K562 (cell line): ENCODE data around the gene MEX3A. TPM values are rescaled to one million over a fixed set of nuclear protein-coding genes. Genes with fewer than 3 reads are reported as not detected.
A peak's percentile ranks its signal among the peaks of the same experiment; 100 is the strongest.

Source experiments
- ARHGAP35 ChIP-seq: fragments of 450-650 bp; IDR thresholded peaks from 2 replicates; pipeline ENCODE4 v1.6.1; 2018; ENCODE audit not compliant: partially characterized antibody
- ARNT ChIP-seq, 2 experiments: fragments of 450-650 bp; IDR thresholded peaks; 2 replicates each; pipeline ENCODE4 v1.6.1; 2016; ENCODE audit warnings: mild to moderate bottlenecking in 1 of 2
- DIDO1 ChIP-seq: fragments of 450-650 bp; IDR thresholded peaks from 2 replicates; pipeline ENCODE4 v1.6.1; 2016; ENCODE audit warnings: low read depth, missing biosample characterization, missing genetic modification characterization
- E2F4 ChIP-seq: sonication (generic); formaldehyde crosslinking; IDR thresholded peaks from 2 replicates; pipeline ENCODE4 v1.8.0; 2022; ENCODE audit warnings: mild to moderate bottlenecking, low read depth, missing genetic modification reagents
- ELF2 ChIP-seq: fragments of 250-450 bp; sonication (Bioruptor Pico); IDR thresholded peaks from 2 replicates; pipeline ENCODE4 v1.5.0; 2021; ENCODE audit warnings: mild to moderate bottlenecking
- ETV1 ChIP-seq: fragments of 450-650 bp; conservative IDR thresholded peaks from 2 replicates; pipeline ENCODE4 v1.6.1; 2016; ENCODE audit warnings: missing genetic modification characterization, control low read depth, low read depth, missing compliant biosample characterization
- FOXJ3 ChIP-seq: sonication (generic); formaldehyde crosslinking; IDR thresholded peaks from 2 replicates; pipeline ENCODE4 v1.4.0; 2020; ENCODE audit warnings: mild to moderate bottlenecking, missing genetic modification reagents
- FOXK1 ChIP-seq: sonication (generic); formaldehyde crosslinking; IDR thresholded peaks from 2 replicates; pipeline ENCODE4 v1.8.0; 2022; ENCODE audit warnings: missing genetic modification reagents, mild to moderate bottlenecking, borderline replicate concordance
- GATA2 ChIP-seq: sonication (generic); formaldehyde crosslinking; IDR thresholded peaks from 2 replicates; pipeline ENCODE4 v1.4.0; 2020; ENCODE audit warnings: mild to moderate bottlenecking, missing genetic modification reagents
- JUND ChIP-seq, 2 experiments: IDR thresholded peaks; 2 replicates in 1 of 2; 3 replicates in 1 of 2; pipeline ENCODE4 v1.6.1; 2011; ENCODE audit warnings: borderline replicate concordance in 2 of 2, low read depth in 2 of 2, low read length in 2 of 2, improper control_type of control experiment in 1 of 2, missing biosample characterization in 1 of 2, missing genetic modification characterization in 1 of 2, missing genetic modification reagents in 1 of 2
- KDM4B ChIP-seq, 2 experiments: fragments of 450-650 bp in 1 of 2; sonication (generic) in 1 of 2; IDR thresholded peaks; 2 replicates each; pipeline ENCODE4 v1.6.1; 2016 to 2017; ENCODE audit warnings: borderline replicate concordance in 2 of 2, antibody characterized with exemption in 1 of 2, low read depth in 1 of 2, mild to moderate bottlenecking in 1 of 2
- KLF10 ChIP-seq: fragments of 250-450 bp; sonication (Bioruptor Pico); IDR thresholded peaks from 2 replicates; pipeline ENCODE4 v1.6.1; 2021; ENCODE audit warnings: matching md5 sums
- L3MBTL2 ChIP-seq: fragments of 450-650 bp; IDR thresholded peaks from 2 replicates; pipeline ENCODE4 v1.6.1; 2016; ENCODE audit warnings: mild to moderate bottlenecking, moderate library complexity
- MCM5 ChIP-seq: fragments of 450-650 bp; IDR thresholded peaks from 2 replicates; pipeline ENCODE4 v1.6.1; 2016; ENCODE audit warnings: low read depth
- PHTF2 ChIP-seq: fragments of 250-450 bp; sonication (Bioruptor Pico); IDR thresholded peaks from 2 replicates; pipeline ENCODE4 v1.5.0; 2021; ENCODE audit warnings: mild to moderate bottlenecking
- POLR2H ChIP-seq: IDR thresholded peaks from 2 replicates; pipeline ENCODE4 v1.6.1; 2016; ENCODE audit warnings: missing genetic modification characterization, low read depth, mild to moderate bottlenecking, control low read depth, missing compliant biosample characterization, moderate library complexity
- SP1 ChIP-seq: sonication (generic); formaldehyde crosslinking; IDR thresholded peaks from 2 replicates; pipeline ENCODE4 v1.8.1; 2022; ENCODE audit warnings: mild to moderate bottlenecking, missing genetic modification reagents
- SREBF1 ChIP-seq: fragments of 150-350 bp; IDR thresholded peaks from 2 replicates; pipeline ENCODE4 v1.6.1; 2014; ENCODE audit warnings: antibody characterized with exemption, low read depth, low read length, borderline replicate concordance
- TAL1 ChIP-seq: fragments of 450-650 bp; IDR thresholded peaks from 2 replicates; pipeline ENCODE4 v1.6.1; 2016; ENCODE audit warnings: mild to moderate bottlenecking
- TEAD2 ChIP-seq: fragments of 450-650 bp; IDR thresholded peaks from 2 replicates; pipeline ENCODE4 v1.6.1; 2016; ENCODE audit warnings: missing genetic modification characterization, control low read depth, missing compliant biosample characterization
- ZFP91 ChIP-seq: sonication (generic); formaldehyde crosslinking; IDR thresholded peaks from 2 replicates; pipeline ENCODE4 v1.8.0; 2022; ENCODE audit warnings: mild to moderate bottlenecking, missing genetic modification reagents
- ZFX ChIP-seq: sonication (generic); formaldehyde crosslinking; IDR thresholded peaks from 2 replicates; pipeline ENCODE4 v1.8.0; 2022; ENCODE audit warnings: mild to moderate bottlenecking, missing genetic modification reagents, moderate library complexity
- ZSCAN29 ChIP-seq: fragments of 450-650 bp; IDR thresholded peaks from 2 replicates; pipeline ENCODE4 v1.6.1; 2017
- polyA plus RNA-seq, 8 experiments: library from polyadenylated mRNA; depleted of rRNA in 4 of 8; stranded (reverse) in 5 of 8; unstranded in 3 of 8; fragments of >200 nt; fragmentation: Nextera tagmentation in 2 of 8; fragmentation: Illumina TruSeq in 1 of 8; extraction: Ambion mirVana in 2 of 8; extraction: Trizol in 1 of 8; gene quantifications; 2 replicates each; pipeline versions ENCODE4 v1.2.1 to v1.2.3, GENCODE V29; 2011 to 2014; ENCODE audit warnings: inconsistent platforms in 1 of 8, missing spikeins in 1 of 8
- total RNA-seq, 7 experiments: library from RNA; depleted of rRNA in 6 of 7; stranded (reverse); fragments of >200 nt in 6 of 7; fragmentation: Illumina TruSeq in 2 of 7; extraction: Trizol in 2 of 7; gene quantifications; 2 replicates each; pipeline versions ENCODE4 v1.2.1 to v1.2.3, GENCODE V29; 2011 to 2021; ENCODE audit warnings: low replicate concordance in 1 of 7
- TF ChIP-seq, protein P1 (sequence below): fragments of 450-650 bp; IDR thresholded peaks from 2 replicates; pipeline ENCODE4 v1.6.1; 2017; ENCODE audit warnings: antibody characterized with exemption

MEX3A gene
- total and polyA plus RNA-seq, 9 of the 15 experiments (the other 6 are each of a cell fraction or from before 2014, with no cell fraction given) = 0.36 to 13.7 (median 5.2) TPM

DNA sequence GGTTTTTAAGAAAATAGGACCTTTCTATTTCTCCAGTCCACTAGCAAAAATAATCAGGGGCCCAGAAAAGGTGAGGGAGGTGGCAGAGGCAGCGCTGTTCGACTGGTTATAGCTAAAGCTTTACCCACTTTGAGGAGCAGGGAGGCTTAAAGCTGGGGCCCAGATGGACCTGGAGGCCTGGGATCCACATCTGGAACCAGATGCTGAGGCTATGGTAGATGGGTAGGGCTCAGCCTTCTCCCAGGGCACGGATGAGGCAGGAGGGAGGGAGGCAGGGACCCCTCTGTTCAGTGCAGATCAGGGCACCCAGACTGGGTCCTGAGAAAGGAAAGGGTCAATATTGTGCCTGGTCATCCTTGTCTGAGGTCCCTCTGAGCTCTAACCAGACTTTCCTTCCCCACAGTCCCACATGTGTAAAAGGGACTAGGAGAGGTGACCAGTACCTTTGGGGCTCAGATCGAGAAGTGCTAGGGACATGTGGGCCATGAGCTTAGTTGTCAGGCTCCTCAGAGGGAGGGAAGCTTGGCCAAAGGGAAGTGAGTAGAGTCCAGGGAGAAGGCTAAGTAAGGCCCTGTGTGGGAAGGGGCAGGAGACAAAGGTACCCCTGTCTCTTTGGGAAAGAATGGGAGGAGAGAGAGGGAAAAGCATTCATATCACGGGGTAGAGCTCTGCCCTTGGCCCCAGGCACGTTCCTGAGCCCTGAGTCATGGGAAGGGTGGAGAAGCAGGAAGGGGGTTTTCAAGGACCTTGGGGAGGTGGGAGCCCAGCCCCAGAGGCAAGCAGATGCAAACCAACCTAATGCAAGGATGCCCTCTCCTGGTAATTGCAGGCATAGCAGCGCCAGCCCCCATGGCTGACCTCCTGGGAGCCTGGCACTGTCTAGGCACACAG lies 47.7 kb upstream of the MEX3A start (continued):
- TF ChIP-seq TEAD2 (peak; percentile 61; the same call in 1 of the 2 replicates), ELF2 (CRISPR knock-in tag) (no peak), ZFX (CRISPR knock-in tag) (no peak), KLF10 (CRISPR knock-in tag) (no peak), FOXK1 (CRISPR knock-in tag) (no peak), KDM4B (IDR thresholded peaks at IDR 0.05; ENCODE audit: borderline replicate concordance in 2 of 2, low read depth in 1 of 2) (no peak), ARHGAP35 (no peak), TAL1 (no peak), ETV1 (no peak; the same call in 1 of the 2 replicates), L3MBTL2 (0 out of 2 replicates have a peak, but pooled peaks have one; percentile 24), ARNT (IDR thresholded peaks at IDR 0.05) (no peak), GATA2 (CRISPR knock-in tag) (no peak), JUND (IDR thresholded peaks at IDR 0.05; ENCODE audit: borderline replicate concordance, low read depth, low read length) (peak; percentile 92), JUND (tag; IDR thresholded peaks at IDR 0.05; ENCODE audit: borderline replicate concordance, low read depth, low read length) (peak; percentile 85; the same call in 2 of the 3 replicates), E2F4 (CRISPR knock-in tag) (no peak), SREBF1 (no peak), DIDO1 (tag) (no peak), MCM5 (no peak), PHTF2 (no peak), FOXJ3 (no peak), ZFP91 (CRISPR knock-in tag) (no peak), POLR2H (no peak), ZSCAN29 (no peak), SP1 (0 out of 2 replicates have a peak, but pooled peaks have one; percentile 53)
- TF ChIP-seq, protein P1, sequence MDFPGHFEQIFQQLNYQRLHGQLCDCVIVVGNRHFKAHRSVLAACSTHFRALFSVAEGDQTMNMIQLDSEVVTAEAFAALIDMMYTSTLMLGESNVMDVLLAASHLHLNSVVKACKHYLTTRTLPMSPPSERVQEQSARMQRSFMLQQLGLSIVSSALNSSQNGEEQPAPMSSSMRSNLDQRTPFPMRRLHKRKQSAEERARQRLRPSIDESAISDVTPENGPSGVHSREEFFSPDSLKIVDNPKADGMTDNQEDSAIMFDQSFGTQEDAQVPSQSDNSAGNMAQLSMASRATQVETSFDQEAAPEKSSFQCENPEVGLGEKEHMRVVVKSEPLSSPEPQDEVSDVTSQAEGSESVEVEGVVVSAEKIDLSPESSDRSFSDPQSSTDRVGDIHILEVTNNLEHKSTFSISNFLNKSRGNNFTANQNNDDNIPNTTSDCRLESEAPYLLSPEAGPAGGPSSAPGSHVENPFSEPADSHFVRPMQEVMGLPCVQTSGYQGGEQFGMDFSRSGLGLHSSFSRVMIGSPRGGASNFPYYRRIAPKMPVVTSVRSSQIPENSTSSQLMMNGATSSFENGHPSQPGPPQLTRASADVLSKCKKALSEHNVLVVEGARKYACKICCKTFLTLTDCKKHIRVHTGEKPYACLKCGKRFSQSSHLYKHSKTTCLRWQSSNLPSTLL = no peak
